CD4-positive, alpha-beta T cell (primary cell): Measurements from ENCODE around the gene CTNNB1. TPM values are rescaled to one million over a fixed set of nuclear protein-coding genes. Genes with fewer than 3 reads are reported as not detected.

Experiments used
- ATAC-seq: fragments of 200-7000 bp; cut with Tn5 transposase; one replicate; pipeline ENCODE4 v1.10.0; 2022; ENCODE audit warnings: mild to moderate bottlenecking; ENCODE audit not compliant: poor library complexity
- CTCF ChIA-PET: fragments of 350-600 bp; sonication (Branson Sonifier 250); formaldehyde crosslinking; loops from one replicate; lab custom pipeline; 2021; ENCODE audit warnings: antibody characterized with exemption, inconsistent platforms; lab: Charles Lee
- POLR2A ChIA-PET: fragments of 350-600 bp; sonication (Branson Sonifier 250); formaldehyde crosslinking; loops from one replicate; lab custom pipeline; 2021; ENCODE audit warnings: antibody characterized with exemption, inconsistent platforms; lab: Charles Lee
- DNase-seq, 14 experiments: peaks; one replicate each; pipeline ENCODE4 v3.0.0-alpha.2; 2013 to 2020; ENCODE audit warnings: mixed read lengths in 2 of 14
- H3K27ac ChIP-seq, 2 donors: one replicate each; pipeline versions ENCODE4 v1.5.1 to v1.7.0; 2013; ENCODE audit warnings: low read length in 2 of 2, low read depth in 1 of 2, mild to moderate bottlenecking in 1 of 2
- H3K27me3 ChIP-seq, 2 experiments: 1 replicate in 1 of 2; 2 replicates in 1 of 2; pipeline versions ENCODE4 v1.6.1 to v1.7.0; 2013; ENCODE audit warnings: low read length in 2 of 2, control low read depth in 1 of 2, mild to moderate bottlenecking in 1 of 2, moderate library complexity in 1 of 2; ENCODE audit not compliant: insufficient read depth in 2 of 2, control insufficient read depth in 1 of 2
- H3K36me3 ChIP-seq: one replicate; pipeline ENCODE4 v1.6.1; 2013; ENCODE audit warnings: low read length, control low read depth; ENCODE audit not compliant: insufficient read depth
- H3K4me1 ChIP-seq: one replicate; pipeline ENCODE4 v1.6.1; 2013; ENCODE audit warnings: low read length, control low read depth; ENCODE audit not compliant: insufficient read depth
- H3K4me3 ChIP-seq: one replicate; pipeline ENCODE4 v1.5.1; 2013; ENCODE audit warnings: mild to moderate bottlenecking, low read length, moderate library complexity
- H3K9me3 ChIP-seq, 2 experiments: 1 replicate in 1 of 2; 2 replicates in 1 of 2; pipeline versions ENCODE4 v1.6.1 to v1.7.0; 2013; ENCODE audit warnings: low read length in 2 of 2, mild to moderate bottlenecking in 2 of 2, control low read depth in 1 of 2, moderate library complexity in 1 of 2; ENCODE audit not compliant: control insufficient read depth in 1 of 2, insufficient read depth in 1 of 2
- H3K27ac Mint-ChIP-seq: one replicate; pipeline ENCODE4 v1.8.0; 2020; ENCODE audit warnings: mixed read lengths
- H3K27me3 Mint-ChIP-seq: one replicate; pipeline ENCODE4 v1.8.0; 2021; ENCODE audit warnings: mixed read lengths
- H3K36me3 Mint-ChIP-seq: one replicate; pipeline ENCODE4 v1.8.0; 2021; ENCODE audit warnings: low read depth, mixed read lengths
- H3K4me1 Mint-ChIP-seq: one replicate; pipeline ENCODE4 v1.8.0; 2021; ENCODE audit warnings: low read depth, mixed read lengths
- H3K4me3 Mint-ChIP-seq: one replicate; pipeline ENCODE4 v1.8.0; 2020; ENCODE audit warnings: mild to moderate bottlenecking, mixed read lengths
- H3K9me3 Mint-ChIP-seq: one replicate; pipeline ENCODE4 v1.8.0; 2020; ENCODE audit warnings: mixed read lengths
- CTCF ChIP-seq: fragments of 200-600 bp; IDR thresholded peaks from one replicate; pipeline ENCODE4 v1.8.0; 2022; ENCODE audit warnings: antibody characterized with exemption, mild to moderate bottlenecking
- intact Hi-C, 2 experiments: fragments of 100-400 bp; cut with DNase I in 1 of 2; cut with micrococcal nuclease in 1 of 2; formaldehyde crosslinking; loops; one replicate each; pipeline versions ENCODE4 v1.15.1 to v1.9.0; 2023 to 2025; cut with DNase I, micrococcal nuclease
- total RNA-seq, 174 experiments: library from RNA in 2 of 174; stranded (reverse) in 2 of 174; gene quantifications; one replicate each; pipeline ENCODE4 v1.2.3 and lab custom pipeline; 2021 to 2026

CTNNB1 gene
- total RNA-seq, 2 experiments from 2014 or later, result 226 to 228 TPM

- Mint-ChIP-seq H3K27me3 (no peaks in the 10 kb centered on the region), H3K36me3 (peaks cover 35% of the 10 kb centered on the region), H3K27ac (peak overlapping the region; percentile 7), H3K4me3 (no peak overlapping the region), H3K4me1 (no peaks in the 10 kb centered on the region), H3K9me3 (no peaks in the 10 kb centered on the region)
- Histone ChIP-seq H3K9me3 (no peaks in the 10 kb centered on the region), H3K4me3 (no peak overlapping the region), H3K36me3 (peaks cover 42% of the 10 kb centered on the region), H3K4me1 (no peaks in the 10 kb centered on the region), H3K27ac (no peak overlapping the region), H3K27me3 (no peaks in the 10 kb centered on the region)
- ATAC-seq (no peak), DNase-seq (no peak)
- no peak for TF ChIP-seq CTCF
- POLR2A ChIA-PET, result interaction anchor here (1.4 kb wide), 1 partner anchor 44 kb away, joined by 4 read pairs; the partner anchor contains the start of gene CTNNB1
- CTCF ChIA-PET, result no interaction called here
- intact Hi-C loops, result no loop called here
Measured at GRCh38 chr3:41243183-41243582, 43.9 kb downstream of the CTNNB1 start.

- CTCF ChIA-PET, result interaction anchor here (1.0 kb wide), 1 partner anchor 8 kb away, joined by 3 read pairs; no protein-coding TSS in a partner anchor
- no peak for ATAC-seq
- no peak overlapping the region for H3K4me3 ChIP-seq
Measured at GRCh38 chr3:41244620-41245336, 45.5 kb downstream of the CTNNB1 start.

More at GRCh38 chr3:41244620-41245336, 45.5 kb downstream of the CTNNB1 start:
- no peaks in the 10 kb centered on the region for H3K27me3 Mint-ChIP-seq
- Histone ChIP-seq H3K9me3 (no peaks in the 10 kb centered on the region), H3K36me3 (peaks cover 27% of the 10 kb centered on the region), H3K27me3 (no peaks in the 10 kb centered on the region), H3K4me1 (no peaks in the 10 kb centered on the region), H3K27ac (no peak overlapping the region)
- H3K9me3 Mint-ChIP-seq, result no peaks in the 10 kb centered on the region
- intact Hi-C loops, result no loop called here
- no peak overlapping the region for H3K4me3 Mint-ChIP-seq
- no peak for DNase-seq
- POLR2A ChIA-PET, result interaction anchor here (0.9 kb wide), 1 partner anchor 45 kb away, joined by 3 read pairs; the partner anchor contains the start of gene CTNNB1
- no peaks in the 10 kb centered on the region for H3K4me1 Mint-ChIP-seq
- no peak for TF ChIP-seq CTCF
- H3K36me3 Mint-ChIP-seq, result peaks cover 19% of the 10 kb centered on the region
- no peak overlapping the region for H3K27ac Mint-ChIP-seq
